HG03378 (cell line): Measurements from ENCODE around the gene ASF1B.

Experiments used
- ATAC-seq: cut with Tn5 transposase; IDR thresholded peaks from one replicate; pipeline ENCODE4 v1.9.1; 2021; ENCODE audit warnings: mild to moderate bottlenecking, moderate library complexity; ENCODE audit not compliant: unreplicated experiment

Gene ASF1B

DNA sequence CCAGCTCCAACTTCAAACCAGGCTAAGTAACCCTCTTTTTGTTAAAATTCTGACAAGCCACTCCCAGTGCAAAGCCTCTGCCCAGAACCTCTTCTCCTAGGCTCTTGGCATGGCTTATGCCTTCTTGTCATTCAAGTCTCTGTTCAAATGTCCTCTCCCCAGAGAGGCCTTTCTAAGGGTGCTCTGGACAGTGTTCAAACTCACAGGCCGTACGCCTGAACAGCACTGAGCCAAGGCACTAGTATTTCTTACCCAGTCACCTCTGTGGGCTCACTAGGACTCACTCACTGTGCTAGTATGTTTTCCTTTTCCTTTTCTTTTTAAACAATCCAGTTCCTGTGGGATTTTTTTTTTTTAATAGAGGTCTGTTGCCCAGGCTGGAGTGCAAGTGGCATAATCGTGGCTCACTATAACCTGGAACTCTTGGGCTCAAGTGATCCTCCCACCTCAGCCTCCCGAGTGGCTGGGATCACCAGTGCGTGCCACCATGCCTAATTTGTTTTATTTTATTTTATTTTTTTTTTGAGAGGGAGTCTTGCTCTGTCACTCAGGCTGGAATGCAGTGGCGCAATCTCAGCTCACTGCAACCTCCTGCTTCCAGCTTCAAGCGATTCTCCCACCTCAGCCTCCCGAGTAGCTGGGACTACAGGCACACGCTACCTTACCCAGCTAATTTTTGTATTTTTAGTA, 2.3 kb upstream of the ASF1B start:
- no peak for ATAC-seq

DNA sequence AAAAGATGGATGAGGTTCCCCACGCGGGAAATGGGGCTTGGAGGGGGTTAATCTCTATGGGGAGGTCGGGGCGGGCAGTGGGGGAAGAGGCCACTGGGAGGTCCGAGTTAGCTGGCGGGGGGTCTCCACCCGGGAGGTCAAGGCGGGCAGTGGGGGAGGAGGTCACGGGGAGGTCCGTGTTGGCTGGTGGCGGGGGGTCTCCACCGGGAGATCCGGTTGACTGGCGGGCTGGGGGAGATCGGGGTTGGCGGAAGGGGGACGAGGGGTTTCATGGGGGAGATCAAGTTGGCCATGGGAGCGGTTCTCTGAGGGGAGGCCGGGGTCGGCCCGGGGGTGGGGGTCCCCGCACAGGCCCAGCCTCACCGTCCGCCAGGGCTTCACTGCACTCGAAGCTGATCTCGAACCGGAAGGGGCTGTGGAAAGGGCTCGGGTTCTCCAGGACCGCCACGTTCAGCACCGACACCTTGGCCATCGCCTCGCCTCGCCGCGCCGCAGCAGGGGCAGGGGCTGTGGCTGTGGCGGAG, 342 bp downstream of the ASF1B start:
- ATAC-seq, result no peak

- ATAC-seq, result no peak
Measured at GRCh38 chr19:14135355-14135754, 1.0 kb downstream of the ASF1B start.

GRCh38 chr19:14127929-14128509, 8.4 kb downstream of the ASF1B start:
- no peak for ATAC-seq

DNA sequence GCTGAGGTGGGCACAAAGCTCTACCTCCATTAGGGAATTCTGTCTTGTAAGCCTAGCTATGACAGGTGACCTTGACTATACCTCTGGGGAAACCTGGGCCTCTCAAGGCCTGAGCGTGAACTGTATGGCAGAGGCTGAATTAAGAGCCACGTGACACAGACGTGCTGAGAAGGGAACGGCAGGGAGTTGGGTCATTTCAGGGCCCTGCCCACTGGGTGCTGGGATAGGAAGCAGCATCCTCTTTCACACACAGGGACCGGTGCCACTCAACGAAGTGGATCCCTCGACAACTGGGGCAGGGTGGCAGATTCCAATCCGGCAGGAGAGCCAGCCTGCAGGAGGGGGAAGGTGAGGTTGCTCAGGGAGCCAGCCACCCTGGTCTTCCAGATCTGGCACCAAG, 9.2 kb downstream of the ASF1B start:
- ATAC-seq, result no peak

DNA sequence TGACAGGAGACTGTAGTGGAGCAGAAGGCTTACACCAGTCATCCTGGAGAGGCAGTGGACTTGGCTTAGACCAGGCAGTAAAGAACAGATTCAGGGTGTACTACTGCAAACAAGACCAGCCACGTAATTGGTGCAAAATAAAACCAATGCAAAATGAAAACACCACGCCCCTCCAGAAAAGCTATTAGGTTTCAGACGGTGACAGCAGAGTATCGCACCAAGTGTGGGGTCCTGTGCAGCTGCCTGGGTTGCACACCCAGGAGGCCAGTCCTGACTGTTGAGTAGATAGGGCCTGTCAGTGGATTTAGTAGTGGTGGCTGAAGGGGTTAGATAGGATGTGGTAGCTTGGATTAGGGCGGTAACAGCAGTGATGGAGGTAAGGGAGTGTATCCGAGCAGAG, 13.5 kb downstream of the ASF1B start:
- ATAC-seq, result no peak

DNA sequence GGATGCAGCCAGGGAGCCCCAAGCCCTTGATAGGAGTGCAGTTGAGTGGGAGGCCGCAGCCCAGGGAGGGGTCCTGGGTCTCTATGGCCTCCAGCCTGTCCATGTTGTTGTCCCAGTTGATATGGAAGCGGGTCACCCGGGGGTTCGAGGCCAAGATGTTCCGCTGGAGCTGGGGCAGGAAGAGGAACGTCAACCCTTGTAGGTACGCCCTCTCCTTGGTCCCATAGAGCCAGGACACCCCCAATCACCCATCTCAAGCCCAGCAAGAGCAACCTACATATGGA, 15.9 kb downstream of the ASF1B start:
- ATAC-seq, result no peak

- ATAC-seq, result no peak
Measured at GRCh38 chr19:14119644-14120496, 16.5 kb downstream of the ASF1B start.

DNA sequence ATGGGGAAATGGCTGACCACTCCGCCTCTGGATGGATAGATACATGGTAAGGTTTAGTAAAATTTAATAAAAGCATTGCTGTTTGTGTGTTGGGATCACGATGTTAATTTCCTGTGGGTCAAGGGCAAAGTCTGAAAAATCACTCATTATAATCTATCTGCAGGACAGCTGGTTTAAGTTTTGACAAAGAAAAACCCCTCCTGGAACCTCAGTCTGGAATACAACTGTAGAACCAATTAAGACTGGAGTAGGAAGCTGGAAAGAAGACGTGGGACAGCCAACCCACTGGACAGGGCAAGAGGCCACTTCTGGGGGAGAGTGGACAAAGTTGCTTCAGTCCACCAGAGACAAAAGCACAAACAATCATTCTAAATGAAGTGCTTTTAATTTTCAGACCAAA, 17.2 kb downstream of the ASF1B start:
- no peak for ATAC-seq

GRCh38 chr19:14118165-14119051, 18.0 kb downstream of the ASF1B start:
- peak; percentile 6 for ATAC-seq

GRCh38 chr19:14117668-14118164, 18.7 kb downstream of the ASF1B start, which contains the start of gene PRKACA:
Gene PRKACA (minus strand): TSS chr19:14117762. CDS start chr19:14117547, 215 bp downstream.
- peak; percentile 74 for ATAC-seq

DNA sequence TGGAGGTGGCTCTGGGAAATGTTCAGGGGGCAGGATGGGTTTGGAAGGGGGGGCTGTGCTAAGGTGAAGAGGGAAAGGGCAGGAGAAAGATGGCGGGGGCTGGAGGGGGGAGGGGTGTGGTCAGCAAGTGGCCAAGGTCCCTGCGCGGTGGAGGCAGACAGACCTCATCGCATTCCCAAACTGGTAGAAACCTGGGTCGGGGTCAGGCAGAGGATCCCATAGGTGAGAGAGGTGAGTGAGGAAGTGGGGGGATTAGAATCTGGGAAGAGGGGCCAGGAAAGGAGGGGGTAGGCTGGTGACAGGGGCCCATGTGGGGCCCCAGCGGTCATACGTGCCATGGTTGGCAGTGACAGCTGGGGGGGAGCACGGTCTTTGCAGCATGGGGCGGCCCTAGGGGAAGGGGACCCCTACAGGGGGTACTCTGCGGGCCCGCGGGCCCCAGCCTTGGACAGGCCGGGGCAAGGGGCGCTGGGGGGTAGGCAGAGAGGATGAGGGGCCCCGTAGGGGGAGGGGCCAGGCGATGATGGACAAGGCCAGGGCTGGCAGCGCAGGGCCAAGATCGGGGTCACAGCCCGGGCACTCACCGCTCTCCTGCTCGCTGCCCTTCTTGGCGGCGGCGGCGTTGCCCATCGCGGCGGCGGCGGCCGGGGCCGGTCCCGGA, 19.3 kb downstream of the ASF1B start:
- ATAC-seq, result no peak

- no peak for ATAC-seq
Measured at GRCh38 chr19:14116525-14116917, 19.9 kb downstream of the ASF1B start.

- ATAC-seq, result no peak
Measured at GRCh38 chr19:14115756-14116155, 20.6 kb downstream of the ASF1B start.

- no peak for ATAC-seq
Measured at GRCh38 chr19:14114854-14115253, 21.5 kb downstream of the ASF1B start.

GRCh38 chr19:14114439-14114838, 21.9 kb downstream of the ASF1B start:
- ATAC-seq, result no peak

DNA sequence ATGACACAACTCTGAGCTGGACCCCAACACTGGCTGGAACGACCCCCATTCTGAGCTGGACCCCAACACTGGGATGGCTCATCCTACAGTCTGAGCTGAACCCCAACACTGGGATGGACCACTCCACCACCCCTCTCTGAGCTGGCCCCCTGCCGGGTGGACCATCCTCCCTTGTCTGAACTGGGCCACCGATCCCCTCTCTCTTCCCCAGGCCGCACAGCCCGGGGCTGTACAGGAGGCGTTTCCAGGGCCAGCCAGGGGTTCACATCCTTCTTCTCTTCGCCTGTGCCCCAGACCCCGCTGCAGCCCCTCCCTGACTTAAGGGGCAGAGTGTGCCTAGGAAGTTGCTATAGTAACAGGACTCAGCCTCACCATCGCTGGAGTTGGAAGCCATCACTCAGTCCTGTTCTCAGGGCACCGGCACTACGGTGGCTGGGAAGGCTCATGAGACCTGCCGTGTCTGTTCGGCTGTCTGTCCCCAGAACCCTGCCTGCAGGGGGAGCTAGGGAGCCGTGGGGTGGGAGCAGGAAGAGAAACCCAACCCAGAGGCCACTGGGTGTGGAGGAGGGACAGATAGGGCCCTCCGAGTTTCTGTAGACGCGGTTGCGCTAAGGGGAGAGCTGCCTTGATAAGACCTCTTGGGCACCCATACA, 22.5 kb downstream of the ASF1B start:
- ATAC-seq, result no peak

GRCh38 chr19:14112809-14113385, 23.5 kb downstream of the ASF1B start:
- ATAC-seq, result no peak

DNA sequence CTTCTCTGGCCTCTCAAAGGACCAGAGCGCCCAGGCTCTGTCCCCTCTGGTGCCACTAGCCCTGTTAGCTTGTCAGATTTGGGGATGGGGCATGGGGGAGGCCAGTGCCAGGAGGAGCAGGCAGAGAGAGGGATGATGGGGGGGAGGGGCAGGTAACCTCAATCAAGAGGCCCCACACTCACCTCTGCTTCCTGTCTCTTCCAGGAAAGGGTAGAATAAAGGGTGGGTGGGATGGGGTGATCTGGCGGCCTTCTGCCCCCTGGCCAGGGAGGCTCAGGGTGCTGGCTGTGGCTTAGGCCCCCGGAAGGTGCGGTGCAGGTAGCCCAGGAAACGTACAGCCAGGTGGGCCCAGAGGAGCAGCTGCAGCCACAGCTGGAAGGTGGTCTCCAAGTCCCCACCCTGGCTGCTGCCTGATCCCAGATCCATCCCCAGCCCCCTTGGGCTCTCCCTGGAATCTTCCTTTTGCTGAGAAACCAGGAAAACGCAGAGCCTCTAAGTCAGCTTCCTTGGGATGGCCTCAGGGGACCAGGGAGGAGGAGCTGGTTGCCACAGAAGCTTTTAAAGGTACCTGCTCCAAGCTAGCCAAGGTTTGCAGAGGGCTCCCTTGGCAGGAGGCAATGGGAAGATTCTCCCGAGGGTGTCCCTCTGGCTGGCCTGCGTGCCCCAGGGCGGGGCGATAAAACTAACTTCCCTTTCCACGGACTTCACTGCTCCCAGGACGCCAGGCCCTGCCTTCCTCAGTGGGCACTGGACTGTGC, 24.2 kb downstream of the ASF1B start:
- ATAC-seq, result no peak
